Endothelial cell of umbilical vein (primary cell): ENCODE measurements around the gene NHLH2. TPM values are rescaled to one million over a fixed set of nuclear protein-coding genes. Genes with fewer than 3 reads are reported as not detected.

Experiments used
- BruUV-seq: library from RNA; stranded (reverse); fragments of 400-500 nt; replicated peaks from 2 replicates; lab custom pipeline; 2021; lab: Mats Ljungman, UMichigan
- CTCF ChIA-PET: fragments of 300-600, 350-600 bp; sonication (Branson Sonifier 250); formaldehyde crosslinking; loops from one replicate; lab custom pipeline; 2021; ENCODE audit warnings: antibody characterized with exemption, inconsistent platforms; lab: Charles Lee
- POLR2A ChIA-PET: fragments of 300-600, 350-600 bp; sonication (Branson Sonifier 250); formaldehyde crosslinking; loops from one replicate; lab custom pipeline; 2021; ENCODE audit warnings: antibody characterized with exemption, inconsistent platforms; lab: Charles Lee
- DNase-seq: peaks from one replicate; pipeline ENCODE4 v3.0.0-alpha.2; 2011; ENCODE audit warnings: low read depth, low spot score
- FAIRE-seq: peaks from 2 replicates; lab custom pipeline; 2011; peaks lifted over from hg19 to GRCh38; lab: Jason Lieb, UNC
- H2AFZ ChIP-seq: 2 replicates; pipeline ENCODE4 v1.6.0; 2012; ENCODE audit warnings: low read depth, low read length, control low read depth, inconsistent platforms
- H3K27ac ChIP-seq: 2 replicates; pipeline ENCODE4 v1.5.1; 2011; ENCODE audit warnings: low read depth, mild to moderate bottlenecking, control low read depth, low read length, moderate library complexity; ENCODE audit not compliant: insufficient read depth
- H3K27me3 ChIP-seq, 2 experiments: 2 replicates each; pipeline versions ENCODE4 v1.6.0 to v1.6.1; 2011; ENCODE audit warnings: low read length in 2 of 2, mixed read lengths in 1 of 2; ENCODE audit not compliant: control insufficient read depth in 2 of 2, insufficient read depth in 2 of 2
- H3K36me3 ChIP-seq, 2 experiments: 2 replicates in 1 of 2; 3 replicates in 1 of 2; pipeline ENCODE4 v1.5.1; 2011; ENCODE audit warnings: low read length in 2 of 2, mild to moderate bottlenecking in 1 of 2, moderate library complexity in 1 of 2; ENCODE audit not compliant: control insufficient read depth in 2 of 2, insufficient read depth in 2 of 2; ENCODE audit errors: extremely low read depth in 1 of 2
- H3K4me1 ChIP-seq: 3 replicates; pipeline ENCODE4 v1.5.1; 2011; ENCODE audit warnings: mild to moderate bottlenecking, low read length; ENCODE audit not compliant: control insufficient read depth, insufficient read depth; ENCODE audit errors: extremely low read depth
- H3K4me2 ChIP-seq: 2 replicates; pipeline ENCODE4 v1.6.1; 2011; ENCODE audit warnings: low read length, control low read depth, mixed read lengths; ENCODE audit not compliant: insufficient read depth
- H3K4me3 ChIP-seq, 3 experiments: fragments of 200-600 bp in 1 of 3; sonication (generic), shearing (Covaris generic) in 1 of 3; replicated peaks in 1 of 3; 2 replicates each; pipeline ENCODE4 v1.5.1; 2011 to 2016; ENCODE audit warnings: control low read depth in 3 of 3, low read length in 3 of 3, mild to moderate bottlenecking in 2 of 3, inconsistent platforms in 1 of 3, low read depth in 1 of 3, moderate library complexity in 1 of 3; ENCODE audit not compliant: insufficient read depth in 1 of 3
- H3K79me2 ChIP-seq: 2 replicates; pipeline ENCODE4 v1.6.0; 2012; ENCODE audit warnings: low read length, inconsistent platforms; ENCODE audit not compliant: control insufficient read depth, insufficient read depth
- H3K9ac ChIP-seq: replicated peaks from 2 replicates; pipeline ENCODE3; 2011; ENCODE audit warnings: low read length, control low read depth; ENCODE audit not compliant: insufficient read depth; ENCODE audit errors: extremely low read depth
- H3K9me1 ChIP-seq: replicated peaks from 3 replicates; pipeline ENCODE4 v1.6.0; 2011; ENCODE audit warnings: mild to moderate bottlenecking, low read length; ENCODE audit not compliant: control insufficient read depth, insufficient read depth; ENCODE audit errors: extremely low read depth
- H3K9me3 ChIP-seq: replicated peaks from 2 replicates; pipeline ENCODE4 v1.5.1; 2012; ENCODE audit warnings: low read length, inconsistent platforms; ENCODE audit not compliant: control insufficient read depth, insufficient read depth
- H4K20me1 ChIP-seq: replicated peaks from 2 replicates; pipeline ENCODE3; 2011; ENCODE audit warnings: mild to moderate bottlenecking, low read length; ENCODE audit not compliant: control insufficient read depth, insufficient read depth; ENCODE audit errors: extremely low read depth
- EZH2 ChIP-seq: IDR thresholded peaks from 2 replicates; pipeline ENCODE4 v1.6.1; 2012; ENCODE audit warnings: borderline replicate concordance, low read depth, mild to moderate bottlenecking, moderate library complexity, low read length, inconsistent platforms; ENCODE audit not compliant: severe bottlenecking
- FOS ChIP-seq: IDR thresholded peaks from 2 replicates; pipeline ENCODE4 v1.6.1; 2011; ENCODE audit warnings: mild to moderate bottlenecking, low read length, moderate library complexity, borderline replicate concordance; ENCODE audit not compliant: insufficient read depth
- GATA2 ChIP-seq: IDR thresholded peaks from 2 replicates; pipeline ENCODE4 v1.7.0; 2011; ENCODE audit warnings: low read depth, mild to moderate bottlenecking, moderate library complexity, mixed read lengths, low read length; ENCODE audit not compliant: insufficient read length, insufficient read depth
- JUN ChIP-seq: IDR thresholded peaks from 2 replicates; pipeline ENCODE4 v1.6.1; 2011; ENCODE audit warnings: borderline replicate concordance, low read depth; ENCODE audit not compliant: insufficient read length, insufficient read depth
- MYC ChIP-seq: IDR thresholded peaks from one replicate; pipeline ENCODE4 v1.6.1; 2011; ENCODE audit warnings: mild to moderate bottlenecking, low read depth, low read length
- POLR2A ChIP-seq: IDR thresholded peaks from 2 replicates; pipeline ENCODE4 v1.6.1; 2012; ENCODE audit warnings: low read depth, mild to moderate bottlenecking, control low read depth, low read length
- POLR2AphosphoS5 ChIP-seq: IDR thresholded peaks from 2 replicates; pipeline ENCODE4 v1.6.1; 2012; ENCODE audit warnings: low read depth, mild to moderate bottlenecking, control low read depth, low read length, moderate library complexity; ENCODE audit not compliant: insufficient read depth
- dilution Hi-C: fragments of 300-500 bp; cut with MboI; formaldehyde crosslinking; loops from one replicate; pipeline ENCODE4 v1.15.0; 2019; ENCODE audit warnings: low sequenced_read_pairs; ENCODE audit not compliant: extremely low pct_ligation_motif_present
- intact Hi-C: fragments of 100-400 bp; cut with micrococcal nuclease; formaldehyde crosslinking; loops from one replicate; pipeline ENCODE4 v1.10.0; 2022
- polyA plus RNA-seq, 4 experiments: library from polyadenylated mRNA; depleted of rRNA in 3 of 4; stranded (reverse) in 3 of 4; unstranded in 1 of 4; fragments of >200 nt; gene quantifications; 2 replicates each; pipeline versions ENCODE4 v1.2.1 to v1.2.3, GENCODE V29; 2011 to 2012; ENCODE audit warnings: missing spikeins in 1 of 4
- total RNA-seq: library from RNA; stranded (reverse); gene quantifications from 2 replicates; pipeline ENCODE4 v1.2.3, GENCODE V29; 2021
- TF ChIP-seq, protein P1 (sequence below), 2 donors: IDR thresholded peaks; 1 replicate in 1 of 2; 2 replicates in 1 of 2; pipeline ENCODE4 v1.5.1; 2011; ENCODE audit warnings: low read length in 2 of 2, mild to moderate bottlenecking in 2 of 2, moderate library complexity in 2 of 2, control low read depth in 1 of 2, inconsistent platforms in 1 of 2, low read depth in 1 of 2; ENCODE audit not compliant: insufficient read depth in 1 of 2; ENCODE audit errors: extremely low read depth in 1 of 2
- TF ChIP-seq, protein P2 (sequence below): IDR thresholded peaks from 2 replicates; pipeline ENCODE4 v1.6.1; 2011; ENCODE audit not compliant: insufficient read depth, insufficient read length

The NHLH2 gene
- total and polyA plus RNA-seq, 2 donors (not counting 3 experiments of a cell fraction or from before 2014, with no cell fraction given), result not detected

DNA sequence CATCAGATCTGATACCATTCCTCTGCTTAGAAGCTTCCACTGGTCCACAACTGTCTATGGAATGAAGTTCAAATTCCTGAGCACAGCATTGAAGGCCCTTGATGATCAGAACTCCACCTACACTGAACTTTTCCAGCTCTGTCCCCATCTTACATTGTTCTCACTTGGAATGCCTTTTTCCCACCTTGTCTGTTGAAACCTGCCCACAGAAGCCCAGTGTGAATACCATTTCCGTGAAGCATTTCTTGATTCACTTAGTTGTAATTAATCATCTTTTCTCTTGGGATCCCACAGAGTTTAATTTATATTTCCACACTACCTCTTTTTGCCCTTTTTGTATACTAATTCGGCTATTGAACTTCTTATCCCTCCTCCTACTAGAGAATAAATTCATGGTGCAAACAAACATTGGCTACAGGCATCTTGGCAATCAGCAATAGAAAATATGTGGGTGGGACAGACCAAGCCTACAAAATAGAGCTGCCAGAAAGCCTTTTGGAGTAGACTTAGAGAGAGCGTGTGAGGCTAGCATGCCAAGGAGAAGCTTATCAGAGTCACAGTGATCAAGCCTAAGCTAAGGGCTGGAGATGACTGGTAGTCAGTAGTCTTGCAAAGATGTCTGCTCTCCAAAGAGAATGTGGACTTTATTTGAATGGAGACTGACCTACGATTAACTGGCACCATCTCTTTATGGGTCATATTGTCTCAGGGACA is 26.1 kb downstream of the NHLH2 start:
- Histone ChIP-seq H3K9me3 (no peaks in the 10 kb centered on the region), H3K79me2 (no peaks in the 10 kb centered on the region), H3K4me1 (peaks cover 14% of the 10 kb centered on the region), H3K27ac (no peak overlapping the region), H3K9me1 (no peaks in the 10 kb centered on the region), H3K9ac (no peak overlapping the region), H3K27me3 (no peaks in the 10 kb centered on the region), H2AFZ (no peak overlapping the region), H3K4me2 (no peak overlapping the region), H3K4me3 (no peak overlapping the region), H3K36me3 (no peaks in the 10 kb centered on the region), H4K20me1 (no peaks in the 10 kb centered on the region)
- no peak for DNase-seq
- BruUV-seq, result no TSS peak
- ChIA-PET POLR2A (no interaction called here), CTCF (interaction anchor here (1.1 to 1.2 kb wide), 2 partner anchors 10 to 167 kb away, joined by 3 to 4 read pairs; no protein-coding TSS in a partner anchor)
- intact Hi-C loops (no loop called here), dilution Hi-C loops (no loop called here)
- TF ChIP-seq EZH2 (no peak), FOS (no peak), JUN (no peak), POLR2A (no peak), GATA2 (no peak), POLR2AphosphoS5 (no peak), MYC (no peak)
- TF ChIP-seq, protein P1, sequence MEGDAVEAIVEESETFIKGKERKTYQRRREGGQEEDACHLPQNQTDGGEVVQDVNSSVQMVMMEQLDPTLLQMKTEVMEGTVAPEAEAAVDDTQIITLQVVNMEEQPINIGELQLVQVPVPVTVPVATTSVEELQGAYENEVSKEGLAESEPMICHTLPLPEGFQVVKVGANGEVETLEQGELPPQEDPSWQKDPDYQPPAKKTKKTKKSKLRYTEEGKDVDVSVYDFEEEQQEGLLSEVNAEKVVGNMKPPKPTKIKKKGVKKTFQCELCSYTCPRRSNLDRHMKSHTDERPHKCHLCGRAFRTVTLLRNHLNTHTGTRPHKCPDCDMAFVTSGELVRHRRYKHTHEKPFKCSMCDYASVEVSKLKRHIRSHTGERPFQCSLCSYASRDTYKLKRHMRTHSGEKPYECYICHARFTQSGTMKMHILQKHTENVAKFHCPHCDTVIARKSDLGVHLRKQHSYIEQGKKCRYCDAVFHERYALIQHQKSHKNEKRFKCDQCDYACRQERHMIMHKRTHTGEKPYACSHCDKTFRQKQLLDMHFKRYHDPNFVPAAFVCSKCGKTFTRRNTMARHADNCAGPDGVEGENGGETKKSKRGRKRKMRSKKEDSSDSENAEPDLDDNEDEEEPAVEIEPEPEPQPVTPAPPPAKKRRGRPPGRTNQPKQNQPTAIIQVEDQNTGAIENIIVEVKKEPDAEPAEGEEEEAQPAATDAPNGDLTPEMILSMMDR (IDR thresholded peaks at IDR 0.05; ENCODE audit: extremely low read depth in 1 of 2, insufficient read depth in 1 of 2, low read depth in 1 of 2, low read length in 2 of 2), result no peak
- TF ChIP-seq, protein P2, sequence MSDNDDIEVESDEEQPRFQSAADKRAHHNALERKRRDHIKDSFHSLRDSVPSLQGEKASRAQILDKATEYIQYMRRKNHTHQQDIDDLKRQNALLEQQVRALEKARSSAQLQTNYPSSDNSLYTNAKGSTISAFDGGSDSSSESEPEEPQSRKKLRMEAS, result no peak
- FAIRE-seq, result no peak
